H1 (cell line): ENCODE measurements around the gene RNPS1. TPM values are rescaled to one million over a fixed set of nuclear protein-coding genes. Genes with fewer than 3 reads are reported as not detected.

Experiments
- POLR2AphosphoS5 ChIP-seq: IDR thresholded peaks from 2 replicates; pipeline ENCODE4 v1.6.1; 2011; ENCODE audit warnings: low read depth, low read length
- RBBP5 ChIP-seq: IDR thresholded peaks from 2 replicates; pipeline ENCODE4 v1.7.1; 2012; ENCODE audit warnings: low read depth, mild to moderate bottlenecking, inconsistent platforms, low read length, moderate library complexity, borderline replicate concordance
- polyA plus RNA-seq, 7 experiments: library from polyadenylated mRNA; depleted of rRNA in 3 of 7; stranded (reverse) in 5 of 7; unstranded in 2 of 7; fragments of >200 nt in 5 of 7; fragments of 200-250 nt in 2 of 7; gene quantifications; 1 replicate in 5 of 7; 2 replicates in 1 of 7; 4 replicates in 1 of 7; pipeline versions ENCODE4 v1.2.1 to v1.2.3, GENCODE V29; 2011 to 2013; ENCODE audit warnings: missing spikeins in 2 of 7, mixed read lengths in 2 of 7
- total RNA-seq: library from RNA; stranded (reverse); fragmentation: NEBNext Ultra II Directional; extraction: Animal tissue kit (Norgen Biotek cat#: 25700); gene quantifications from 2 replicates; pipeline ENCODE4 v1.2.1, GENCODE V29; 2021

The RNPS1 gene
- total and polyA plus RNA-seq, 2 of the 8 experiments (the other 6 are each of a cell fraction or from before 2014, with no cell fraction given), result 330 to 350 TPM

GRCh38 chr16:2229632-2230250, 38.2 kb downstream of the RNPS1 start (continued):
- no peak for TF ChIP-seq POLR2AphosphoS5
- TF ChIP-seq RBBP5, result no peak
